ENCODE data around the gene PALD1. TPM values are rescaled to one million over a fixed set of nuclear protein-coding genes. Genes with fewer than 3 reads are reported as not detected.
"Not testable (repeated sequence)": the region's sequence is repeated elsewhere in the genome, so short reads cannot be mapped to it uniquely, and the experiment has no call there.

Gene PALD1
- total RNA-seq, 3 donors from 2014 or later = 1.9 to 7.5 (median 5.9) TPM

- no peak overlapping the region for H3K4me3 ChIP-seq
- H3K9me3 ChIP-seq = no peaks in the 10 kb centered on the region
- no peak overlapping the region for H3K27ac ChIP-seq
- no peaks in the 10 kb centered on the region for H3K36me3 ChIP-seq
- no peaks in the 10 kb centered on the region for H3K27me3 ChIP-seq
- intact Hi-C loops (cut with DNase I; ENCODE audit: low total_unique reads) = no loop called here
- TF ChIP-seq POLR2A (IDR thresholded peaks at IDR 0.05) (no peak), CTCF (IDR thresholded peaks at IDR 0.05) (no peak), POLR2AphosphoS5 (IDR thresholded peaks at IDR 0.05) (no peak)
- no peaks in the 10 kb centered on the region for H3K4me1 ChIP-seq
- DNase-seq (ENCODE audit: low spot score in 2 of 2) = no peak
These were observed 135.4 kb downstream of the PALD1 start for GRCh38 chr10:70613941-70614340.

DNA sequence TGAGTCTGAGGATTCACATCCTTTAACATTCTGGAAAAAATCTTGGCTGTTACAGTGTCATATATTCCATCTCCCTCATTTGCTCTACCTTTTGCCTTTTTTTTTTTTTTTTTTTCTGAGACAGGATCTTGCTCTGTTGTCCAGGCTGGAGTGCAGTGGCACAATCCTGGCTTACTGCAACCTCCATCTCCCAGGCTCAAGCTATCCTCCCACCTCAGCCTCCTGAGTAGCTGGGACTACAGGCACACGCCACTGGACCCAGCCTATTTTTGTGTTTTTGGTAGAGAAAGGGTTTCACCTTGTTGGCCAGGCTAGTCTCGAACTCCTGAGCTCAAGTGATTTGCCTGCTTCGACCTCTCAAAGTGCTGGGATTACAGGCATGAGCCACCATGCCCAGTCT lies 135.8 kb downstream of the PALD1 start:
- DNase-seq (ENCODE audit: low spot score in 2 of 2); H3K27ac ChIP-seq; H3K9me3 ChIP-seq; intact Hi-C loops (cut with DNase I; ENCODE audit: low total_unique reads); H3K27me3 ChIP-seq; H3K36me3 ChIP-seq; H3K4me3 ChIP-seq; H3K4me1 ChIP-seq: not testable (repeated sequence)

DNA sequence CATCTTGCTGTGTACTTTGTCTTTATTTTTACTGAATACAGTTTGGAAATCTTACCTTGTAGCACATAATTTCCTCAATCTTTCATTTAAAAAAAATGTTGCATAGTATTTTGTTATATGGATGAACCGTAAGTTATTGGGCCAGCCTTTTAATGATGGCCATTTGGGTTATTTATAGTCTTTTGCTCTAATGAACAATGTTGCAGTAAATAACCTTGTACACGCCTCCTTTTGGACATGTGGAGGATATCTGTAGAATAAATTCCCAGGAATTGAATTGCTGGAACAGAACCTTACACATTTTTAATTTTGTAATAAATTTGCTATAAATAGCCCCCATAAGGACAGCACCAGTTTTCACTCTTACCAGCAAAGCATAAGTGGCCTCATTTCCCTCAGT lies 136.6 kb downstream of the PALD1 start:
- H3K4me1 ChIP-seq = no peaks in the 10 kb centered on the region
- intact Hi-C loops (cut with DNase I; ENCODE audit: low total_unique reads) = no loop called here
- TF ChIP-seq CTCF (IDR thresholded peaks at IDR 0.05) = no peak
- TF ChIP-seq POLR2AphosphoS5 (IDR thresholded peaks at IDR 0.05) = no peak
- no peak for TF ChIP-seq POLR2A (IDR thresholded peaks at IDR 0.05)

GRCh38 chr10:70615784-70616522 lies 137.4 kb downstream of the PALD1 start:
- Histone ChIP-seq H3K27me3 (no peaks in the 10 kb centered on the region), H3K4me1 (no peaks in the 10 kb centered on the region), H3K36me3 (no peaks in the 10 kb centered on the region), H3K4me3 (no peak overlapping the region), H3K27ac (no peak overlapping the region), H3K9me3 (peaks cover 0 to 6% of the 10 kb centered on the region in 2 donors)
- no peak for DNase-seq (ENCODE audit: low spot score in 2 of 2)
- TF ChIP-seq POLR2AphosphoS5 (IDR thresholded peaks at IDR 0.05) = no peak
- TF ChIP-seq POLR2A (IDR thresholded peaks at IDR 0.05) = no peak
- no peak for TF ChIP-seq CTCF (IDR thresholded peaks at IDR 0.05)
- intact Hi-C loops (cut with DNase I; ENCODE audit: low total_unique reads) = no loop called here

More for the DNA sequence above, 136.6 kb downstream of the PALD1 start:
- no peak for DNase-seq (ENCODE audit: low spot score in 2 of 2)
- no peak overlapping the region for H3K27ac ChIP-seq
- H3K4me3 ChIP-seq = no peak overlapping the region
- H3K27me3 ChIP-seq = no peaks in the 10 kb centered on the region
- peaks cover 0 to 2% of the 10 kb centered on the region in 2 donors for H3K9me3 ChIP-seq
- no peaks in the 10 kb centered on the region for H3K36me3 ChIP-seq

DNA sequence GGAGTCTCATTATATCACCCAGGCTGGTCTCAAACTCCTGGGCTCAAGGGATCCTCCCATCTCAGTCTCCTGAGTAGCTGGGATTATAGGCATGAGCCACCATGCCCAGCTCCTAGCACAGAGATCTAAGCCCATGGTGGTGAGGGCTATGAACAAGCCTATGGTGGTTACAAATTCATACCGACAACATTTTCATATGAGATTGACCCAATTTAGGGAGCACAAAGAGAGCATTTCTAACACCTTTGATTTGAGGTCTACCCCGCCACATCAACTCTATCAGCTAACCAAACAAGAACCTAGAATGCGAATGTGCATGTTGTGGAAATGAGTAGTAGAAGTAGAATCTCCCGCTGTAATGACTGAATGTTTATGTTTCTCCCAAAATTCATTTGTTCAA lies 138.2 kb downstream of the PALD1 start:
- H3K4me3 ChIP-seq = no peak overlapping the region
- peaks cover 0 to 6% of the 10 kb centered on the region in 2 donors for H3K9me3 ChIP-seq
- no peak overlapping the region for H3K27ac ChIP-seq
- no peaks in the 10 kb centered on the region for H3K4me1 ChIP-seq
- TF ChIP-seq CTCF (IDR thresholded peaks at IDR 0.05) (no peak), POLR2A (IDR thresholded peaks at IDR 0.05) (no peak)
- no peaks in the 10 kb centered on the region for H3K36me3 ChIP-seq
- no peak for DNase-seq (ENCODE audit: low spot score in 2 of 2)
- intact Hi-C loops (cut with DNase I; ENCODE audit: low total_unique reads) = no loop called here
- H3K27me3 ChIP-seq = no peaks in the 10 kb centered on the region

Other genes starting within 250 kb of the PALD1 start
- 100 to 1,000 TPM in 2 of 3 donors, 10 to 100 TPM in 1; 86.9 to 174 (median 164) TPM for gene PPA1, start 245.3 kb upstream of the PALD1 start, total RNA-seq
- under 1 TPM in 1 of 3 donors, not detected in 2; 0.44 TPM for gene NPFFR1, start 194.8 kb upstream of the PALD1 start, total RNA-seq
- 1 to 10 TPM; 3.9 to 5.3 (median 4.4) TPM for gene LRRC20, start 96.1 kb upstream of the PALD1 start, total RNA-seq
- 100 to 1,000 TPM in 1 of 3 donors, 10 to 100 TPM in 2; 76.0 to 192 (median 80.5) TPM for gene EIF4EBP2, start 74.6 kb upstream of the PALD1 start, total RNA-seq
- gene NODAL, start 37.1 kb upstream of the PALD1 start, total RNA-seq = not detected
- gene PRF1, start 124.0 kb downstream of the PALD1 start, total RNA-seq = 1 to 10 TPM; 2.2 to 4.3 (median 2.2) TPM
- under 1 TPM; under 0.01 to 0.15 (median under 0.01) TPM for gene ADAMTS14, start 193.7 kb downstream of the PALD1 start, total RNA-seq

All from breast epithelium (tissue), 4 donors.